SH-SY5Y (cell line): ENCODE data around the gene ALS2CL.

Experiments used
- GATA2 ChIP-seq: IDR thresholded peaks from 2 replicates; pipeline ENCODE4 v1.6.1; 2011; ENCODE audit warnings: mild to moderate bottlenecking, low read depth, low read length
- GATA3 ChIP-seq: IDR thresholded peaks from 2 replicates; pipeline ENCODE4 v1.6.1; 2011; ENCODE audit warnings: low read depth, mild to moderate bottlenecking, low read length, moderate library complexity

DNA sequence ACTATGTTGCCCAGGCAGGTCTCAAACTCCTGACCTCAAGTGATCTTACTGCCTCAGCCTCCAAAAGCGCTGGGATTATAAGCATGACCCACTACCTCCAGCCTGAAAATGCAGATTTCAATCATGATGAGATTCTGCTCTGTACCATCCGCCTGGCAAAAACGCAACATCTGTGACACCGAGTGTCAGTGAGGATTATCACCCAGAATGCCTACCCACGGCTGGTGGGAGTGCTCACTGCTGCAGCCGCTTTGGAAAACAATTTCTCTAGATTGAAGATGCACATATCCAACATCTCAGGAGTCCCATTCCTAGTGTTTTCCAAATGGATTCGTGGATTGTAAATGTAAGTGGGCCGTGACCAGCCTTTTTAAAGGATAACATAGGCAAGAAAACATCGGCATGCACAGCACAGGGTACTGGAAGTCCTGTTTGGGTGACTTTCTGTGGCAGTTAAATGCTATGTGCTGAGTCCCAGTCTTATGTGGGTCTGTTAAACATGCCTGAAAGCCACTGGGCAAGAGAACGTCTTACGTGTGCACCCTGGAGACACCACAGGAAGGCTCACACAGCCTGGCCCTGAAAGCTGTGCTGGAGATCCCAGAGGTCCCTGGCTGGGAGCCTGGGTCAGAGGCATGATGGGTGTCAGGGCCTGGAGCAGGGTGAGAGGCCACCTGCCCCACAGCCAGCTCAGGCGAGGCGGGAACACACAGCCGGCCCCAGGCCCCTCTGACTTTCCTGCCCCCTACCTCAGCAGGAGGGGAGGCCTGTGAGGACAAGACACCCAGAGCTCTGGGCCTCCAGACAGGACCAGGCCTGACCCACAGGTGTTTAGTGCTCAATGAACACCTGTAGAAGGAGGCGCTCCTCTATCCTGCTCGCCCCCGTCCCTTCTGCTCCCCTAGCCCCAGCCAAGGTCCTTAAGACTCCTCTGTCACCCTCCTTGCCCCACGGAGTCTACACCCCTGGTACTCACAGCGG, 23.3 kb upstream of the ALS2CL start:
- TF ChIP-seq GATA3, result no peak
- no peak for TF ChIP-seq GATA2
